Sigmoid colon (tissue), 7 donors: ENCODE data around the gene TAP1. TPM values are rescaled to one million over a fixed set of nuclear protein-coding genes. Genes with fewer than 3 reads are reported as not detected.

Source experiments
- DNase-seq: peaks from one replicate; pipeline ENCODE4 v3.0.0-alpha.2; 2019
- H3K27ac ChIP-seq, 4 donors: fragments of 200-600 bp; sonication (generic); one replicate each; pipeline ENCODE4 v1.5.1; 2016 to 2019; ENCODE audit warnings: mild to moderate bottlenecking in 1 of 4
- H3K27me3 ChIP-seq, 3 donors: fragments of 200-600 bp; sonication (generic); one replicate each; pipeline ENCODE4 v1.5.1; 2019; ENCODE audit warnings: mild to moderate bottlenecking in 1 of 3
- H3K36me3 ChIP-seq, 4 donors: fragments of 200-600 bp; sonication (generic); one replicate each; pipeline ENCODE4 v1.5.1; 2016 to 2019
- H3K4me1 ChIP-seq, 4 donors: fragments of 200-600 bp; sonication (generic); one replicate each; pipeline ENCODE4 v1.5.1; 2017 to 2019
- H3K4me3 ChIP-seq, 4 donors: fragments of 200-600 bp; sonication (generic); one replicate each; pipeline ENCODE4 v1.5.1; 2017 to 2019; ENCODE audit warnings: mild to moderate bottlenecking in 2 of 4, moderate library complexity in 1 of 4
- H3K9me3 ChIP-seq, 4 donors: fragments of 200-600 bp in 3 of 4; sonication (generic) in 3 of 4; one replicate each; pipeline versions ENCODE4 v1.5.1 to v1.6.1; 2013 to 2019
- CTCF ChIP-seq, 4 experiments: fragments of 450-650 bp in 3 of 4; fragments of 200-600 bp in 1 of 4; IDR thresholded peaks; one replicate each; pipeline ENCODE4 v1.5.1; 2016 to 2019; ENCODE audit warnings: antibody characterized with exemption in 4 of 4, mild to moderate bottlenecking in 3 of 4, moderate library complexity in 2 of 4
- EP300 ChIP-seq, 4 donors: sonication (generic); formaldehyde crosslinking; IDR thresholded peaks; one replicate each; pipeline ENCODE4 v1.6.1; 2017; ENCODE audit warnings: antibody characterized with exemption in 4 of 4
- POLR2A ChIP-seq, 2 donors: fragments of 450-650 bp; IDR thresholded peaks; one replicate each; pipeline ENCODE4 v1.6.1; 2016; ENCODE audit warnings: antibody characterized with exemption in 2 of 2, mild to moderate bottlenecking in 2 of 2, moderate library complexity in 2 of 2
- POLR2AphosphoS5 ChIP-seq, 4 donors: sonication (generic); formaldehyde crosslinking; IDR thresholded peaks; one replicate each; pipeline ENCODE4 v1.6.1; 2017; ENCODE audit warnings: antibody characterized with exemption in 4 of 4
- WGBS, 2 donors: extraction: QIAGEN DNeasy Blood & Tissue Kit; methylation state at CpG; one replicate each; pipeline ENCODE4 v1.1.7; 2013; 5-methylcytosine and 5-hydroxymethylcytosine counted together
- intact Hi-C: fragments of 100-400 bp; cut with DNase I; formaldehyde crosslinking; loops from one replicate; pipeline ENCODE4 v1.15.1; 2023
- polyA plus RNA-seq, 3 donors: library from polyadenylated mRNA; stranded (reverse); fragments of 200-250 nt; gene quantifications; one replicate each; pipeline ENCODE4 v1.2.3, GENCODE V29; 2013
- total RNA-seq, 4 donors: library from RNA; depleted of rRNA; stranded (reverse); fragments of >200 nt; gene quantifications; one replicate each; pipeline ENCODE4 v1.1.0, GENCODE V29; 2016
- donor health status: healthy with polysubstance abuse.
- donor health status: Bipolar disorder and iron deficiency.
- donor health status: healthy.

TAP1 gene
- total and polyA plus RNA-seq, 7 donors, result 11.4 to 211 (median 23.5) TPM

- TF ChIP-seq EP300 (IDR thresholded peaks at IDR 0.05) (no peak), POLR2A (IDR thresholded peaks at IDR 0.05) (no peak), CTCF (IDR thresholded peaks at IDR 0.05) (no peak), POLR2AphosphoS5 (IDR thresholded peaks at IDR 0.05) (no peak)
- H3K4me3 ChIP-seq, result no peak overlapping the region
- H3K9me3 ChIP-seq, result no peaks in the 10 kb centered on the region
- peaks cover 0 to 29% (median 24%) of the 10 kb centered on the region in 4 donors for H3K4me1 ChIP-seq
- no peak for DNase-seq
- 86 to 88% methylated on average over 1 of the region's 1 CpG for WGBS, 2 donors
- no peaks in the 10 kb centered on the region for H3K27me3 ChIP-seq
- intact Hi-C loops, result no loop called here
- no peak overlapping the region for H3K27ac ChIP-seq
- H3K36me3 ChIP-seq, result no peaks in the 10 kb centered on the region
Measured at GRCh38 chr6:32889533-32889932, 36.0 kb upstream of the TAP1 start.

GRCh38 chr6:32888576-32888975 is 35.1 kb upstream of the TAP1 start:
- Histone ChIP-seq H3K9me3 (no peaks in the 10 kb centered on the region), H3K4me3 (no peak overlapping the region), H3K4me1 (peaks cover 0 to 25% (median 22%) of the 10 kb centered on the region in 4 donors), H3K27me3 (no peaks in the 10 kb centered on the region), H3K27ac (no peak overlapping the region), H3K36me3 (no peaks in the 10 kb centered on the region)
- WGBS, 2 donors, result 95 to 96% methylated on average over 2 of the region's 2 CpGs
- intact Hi-C loops, result no loop called here
- no peak for TF ChIP-seq POLR2A (IDR thresholded peaks at IDR 0.05)
- no peak for TF ChIP-seq CTCF (IDR thresholded peaks at IDR 0.05)
- no peak for TF ChIP-seq POLR2AphosphoS5 (IDR thresholded peaks at IDR 0.05)
- DNase-seq, result no peak

- Histone ChIP-seq H3K36me3 (no peaks in the 10 kb centered on the region), H3K27me3 (no peaks in the 10 kb centered on the region), H3K27ac (peak overlapping the region in 3 of 4 donors; percentile 49 to 74 (median 67)), H3K9me3 (no peaks in the 10 kb centered on the region), H3K4me1 (peaks cover 0 to 22% (median 20%) of the 10 kb centered on the region in 4 donors), H3K4me3 (no peak overlapping the region)
- DNase-seq, result no peak
- TF ChIP-seq EP300 (IDR thresholded peaks at IDR 0.05), result no peak
- TF ChIP-seq POLR2AphosphoS5 (IDR thresholded peaks at IDR 0.05), result no peak
- no peak for TF ChIP-seq CTCF (IDR thresholded peaks at IDR 0.05)
- no peak for TF ChIP-seq POLR2A (IDR thresholded peaks at IDR 0.05)
- intact Hi-C loops, result loop anchor here (2.0 kb wide), 1 partner anchor 65 kb away; the partner anchor contains the start of gene HLA-DMA
- 89 to 91% methylated on average over 5 of the region's 5 CpGs for WGBS, 2 donors
Measured at GRCh38 chr6:32887616-32888015, 34.1 kb upstream of the TAP1 start.

GRCh38 chr6:32886681-32887383 is 33.3 kb upstream of the TAP1 start:
- Histone ChIP-seq H3K27me3 (no peaks in the 10 kb centered on the region), H3K27ac (peak overlapping the region in 3 of 4 donors; percentile 49 to 74 (median 67)), H3K9me3 (no peaks in the 10 kb centered on the region), H3K4me1 (peaks cover 0 to 22% (median 20%) of the 10 kb centered on the region in 4 donors), H3K36me3 (no peaks in the 10 kb centered on the region), H3K4me3 (no peak overlapping the region)
- TF ChIP-seq POLR2AphosphoS5 (IDR thresholded peaks at IDR 0.05) (peak in 2 of 4 donors; percentile 36 to 45), POLR2A (IDR thresholded peaks at IDR 0.05) (no peak)
- DNase-seq, result no peak
- WGBS, 2 donors, result 43 to 63% methylated on average over 3 of the region's 3 CpGs
- intact Hi-C loops, result loop anchor here (2.0 kb wide), 1 partner anchor 66 kb away; the partner anchor contains the start of gene HLA-DMA

GRCh38 chr6:32885698-32886286 is 32.3 kb upstream of the TAP1 start:
- Histone ChIP-seq H3K27me3 (no peaks in the 10 kb centered on the region), H3K27ac (peak overlapping the region in 3 of 4 donors; percentile 49 to 74 (median 67)), H3K9me3 (no peaks in the 10 kb centered on the region), H3K4me1 (peaks cover 0 to 22% (median 20%) of the 10 kb centered on the region in 4 donors), H3K4me3 (no peak overlapping the region), H3K36me3 (no peaks in the 10 kb centered on the region)
- intact Hi-C loops, result loop anchor here (1.0 to 2.0 kb wide), 3 partner anchors 48 to 99 kb away; partner anchors contain the start of gene HLA-DMA
- TF ChIP-seq CTCF (IDR thresholded peaks at IDR 0.05) (peak; percentile 25 to 66 (median 56)), EP300 (IDR thresholded peaks at IDR 0.05) (no peak), POLR2AphosphoS5 (IDR thresholded peaks at IDR 0.05) (no peak)
- WGBS, 2 donors, result 36 to 55% methylated on average over 4 of the region's 4 CpGs
- DNase-seq, result no peak
